ENCODE results near the gene MIDN.

MIDN gene

DNA sequence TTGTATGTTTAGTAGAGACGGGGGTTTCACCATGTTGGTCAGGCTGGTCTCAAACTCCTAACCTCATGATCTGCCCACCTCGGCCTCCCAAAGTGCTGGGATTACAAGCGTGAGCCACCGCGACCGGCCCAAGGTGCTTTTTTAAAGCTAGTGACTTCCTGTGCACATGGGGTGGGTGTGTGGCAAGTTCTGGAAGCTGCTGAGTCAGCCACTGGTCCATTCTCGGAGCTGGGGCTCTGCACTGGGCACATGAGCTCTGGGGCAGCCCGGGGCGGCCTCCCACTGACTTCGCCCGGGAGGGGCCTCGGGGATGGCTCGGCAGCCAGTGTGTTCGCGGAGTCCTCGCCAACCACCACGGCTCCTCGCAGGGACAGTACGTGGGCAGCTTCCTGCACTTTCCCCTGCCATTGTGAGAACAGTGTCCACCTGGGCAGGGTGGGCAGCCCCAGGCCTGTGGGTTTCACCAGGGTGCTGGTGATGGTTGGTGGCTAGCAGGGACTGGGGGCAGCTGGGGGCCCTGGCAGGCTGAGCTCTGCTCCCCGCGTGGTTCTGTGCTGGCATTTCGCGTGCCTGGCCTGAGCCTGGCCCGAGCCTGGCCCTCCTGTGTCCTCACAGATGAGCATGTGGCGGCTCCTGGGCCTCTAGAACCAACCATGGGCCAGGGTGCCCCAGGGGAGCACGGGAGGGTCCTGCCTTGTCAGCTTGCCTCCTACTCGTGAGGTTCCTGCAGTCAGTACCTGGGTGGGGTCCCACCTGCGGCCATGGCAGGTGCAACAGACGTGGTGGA lies 22.8 kb upstream of the MIDN start:
- Mint-ChIP-seq H3K4me3 (no peak overlapping the region), H3K27me3 (no peaks in the 10 kb centered on the region), H3K27ac (no peak overlapping the region), H3K9me3 (no peaks in the 10 kb centered on the region), H3K4me1 (ENCODE audit: low read depth) (peaks cover 19% of the 10 kb centered on the region), H3K36me3 (ENCODE audit: low read depth) (peaks cover 81% of the 10 kb centered on the region)
- intact Hi-C loops (cut with micrococcal nuclease): no loop called here

DNA sequence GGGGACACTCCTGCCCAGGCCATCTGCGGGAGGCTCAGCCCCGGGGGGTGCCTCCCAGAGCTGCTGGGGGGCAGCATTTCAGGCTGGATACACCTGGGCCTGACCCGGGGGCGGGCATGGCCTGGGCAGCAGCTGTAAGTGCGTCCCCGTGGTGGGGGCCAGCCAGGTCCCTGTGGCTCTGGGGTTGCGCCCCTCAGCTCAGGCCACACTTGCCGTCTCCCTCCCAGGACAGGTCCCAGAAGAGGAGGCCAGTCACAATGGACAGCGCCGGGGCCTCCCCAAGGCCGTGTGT lies 22.2 kb upstream of the MIDN start:
- Mint-ChIP-seq H3K36me3 (ENCODE audit: low read depth) (peaks cover 76% of the 10 kb centered on the region), H3K9me3 (no peaks in the 10 kb centered on the region), H3K27ac (no peak overlapping the region), H3K4me3 (no peak overlapping the region), H3K27me3 (no peaks in the 10 kb centered on the region), H3K4me1 (ENCODE audit: low read depth) (peaks cover 19% of the 10 kb centered on the region)
- intact Hi-C loops (cut with micrococcal nuclease): no loop called here

DNA sequence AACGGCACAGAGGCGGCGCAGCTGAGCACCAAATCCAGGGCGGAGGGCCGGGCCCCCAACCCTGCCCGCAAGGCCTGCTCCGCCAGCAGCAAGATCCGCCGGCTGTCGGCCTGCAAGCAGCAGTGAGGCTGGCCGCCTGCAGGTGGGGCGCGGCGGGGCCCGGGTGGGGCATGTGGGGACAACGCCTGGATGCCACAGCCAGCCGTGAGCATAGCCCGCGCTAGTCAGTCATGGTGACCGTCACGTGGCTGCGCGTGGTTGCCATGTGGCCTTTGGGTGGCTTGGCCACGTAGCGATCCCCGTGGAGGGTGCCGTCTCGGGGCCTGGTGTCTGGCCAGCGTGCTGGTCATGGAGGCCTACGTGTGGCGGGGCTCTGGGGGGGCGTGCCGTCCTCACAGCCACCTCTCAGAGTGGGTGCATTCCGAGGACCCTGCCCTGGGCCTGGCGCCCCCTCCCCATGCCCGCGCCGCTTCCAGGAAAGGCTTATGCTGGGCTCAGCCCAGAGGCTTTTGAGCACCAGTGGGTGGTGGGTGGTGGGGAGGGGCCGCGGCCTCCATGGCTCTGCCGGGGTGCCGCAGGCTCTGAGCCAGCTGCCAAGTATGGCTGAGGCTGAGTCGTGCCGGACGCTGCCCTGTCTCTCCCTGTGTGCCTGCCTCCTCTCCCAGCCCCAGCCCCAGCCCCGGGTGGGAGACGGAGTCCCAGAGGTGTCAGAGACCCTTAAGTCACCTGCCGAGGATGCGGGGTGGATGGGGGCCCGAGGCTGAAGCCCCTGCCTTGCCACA lies 21.7 kb upstream of the MIDN start:
- intact Hi-C loops (cut with micrococcal nuclease): no loop called here
- no peak overlapping the region for H3K27ac Mint-ChIP-seq
- H3K4me1 Mint-ChIP-seq (ENCODE audit: low read depth): peaks cover 23% of the 10 kb centered on the region
- H3K36me3 Mint-ChIP-seq (ENCODE audit: low read depth): peaks cover 70% of the 10 kb centered on the region
- H3K9me3 Mint-ChIP-seq: no peaks in the 10 kb centered on the region
- no peak overlapping the region for H3K4me3 Mint-ChIP-seq
- peaks cover 3% of the 10 kb centered on the region for H3K27me3 Mint-ChIP-seq

DNA sequence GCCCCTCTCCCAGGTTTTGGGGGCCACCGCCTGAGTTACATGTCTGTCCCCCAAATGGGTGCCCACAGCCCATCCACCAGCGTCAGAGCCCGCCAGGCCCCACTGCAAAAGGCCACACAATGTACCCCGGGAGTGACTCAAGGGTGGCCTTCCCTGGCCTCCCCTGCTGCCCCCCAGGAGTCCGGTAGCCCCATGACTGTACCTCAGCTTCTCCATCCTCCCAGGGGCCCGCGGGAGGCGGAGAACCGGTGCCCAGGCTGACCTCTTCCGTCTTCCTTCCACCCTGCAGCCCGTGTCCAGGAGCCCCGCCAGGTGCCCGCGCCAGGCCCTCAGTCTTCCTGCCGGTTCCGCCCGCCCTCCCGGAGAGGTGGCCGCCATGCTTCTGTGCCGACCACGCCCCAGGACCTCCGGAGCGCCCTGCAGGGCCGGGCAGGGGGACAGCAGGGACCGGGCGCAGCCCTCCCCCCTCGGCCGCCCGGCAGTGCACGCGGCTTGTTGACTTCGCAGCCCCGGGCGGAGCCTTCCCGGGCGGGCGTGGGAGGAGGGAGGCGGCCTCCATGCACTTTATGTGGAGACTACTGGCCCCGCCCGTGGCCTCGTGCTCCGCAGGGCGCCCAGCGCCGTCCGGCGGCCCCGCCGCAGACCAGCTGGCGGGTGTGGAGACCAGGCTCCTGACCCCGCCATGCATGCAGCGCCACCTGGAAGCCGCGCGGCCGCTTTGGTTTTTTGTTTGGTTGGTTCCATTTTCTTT lies 20.9 kb upstream of the MIDN start:
- Mint-ChIP-seq H3K27me3 (peaks cover 3% of the 10 kb centered on the region), H3K36me3 (ENCODE audit: low read depth) (peaks cover 63% of the 10 kb centered on the region), H3K4me3 (no peak overlapping the region), H3K9me3 (no peaks in the 10 kb centered on the region), H3K27ac (no peak overlapping the region), H3K4me1 (ENCODE audit: low read depth) (peaks cover 30% of the 10 kb centered on the region)
- intact Hi-C loops (cut with micrococcal nuclease): no loop called here

DNA sequence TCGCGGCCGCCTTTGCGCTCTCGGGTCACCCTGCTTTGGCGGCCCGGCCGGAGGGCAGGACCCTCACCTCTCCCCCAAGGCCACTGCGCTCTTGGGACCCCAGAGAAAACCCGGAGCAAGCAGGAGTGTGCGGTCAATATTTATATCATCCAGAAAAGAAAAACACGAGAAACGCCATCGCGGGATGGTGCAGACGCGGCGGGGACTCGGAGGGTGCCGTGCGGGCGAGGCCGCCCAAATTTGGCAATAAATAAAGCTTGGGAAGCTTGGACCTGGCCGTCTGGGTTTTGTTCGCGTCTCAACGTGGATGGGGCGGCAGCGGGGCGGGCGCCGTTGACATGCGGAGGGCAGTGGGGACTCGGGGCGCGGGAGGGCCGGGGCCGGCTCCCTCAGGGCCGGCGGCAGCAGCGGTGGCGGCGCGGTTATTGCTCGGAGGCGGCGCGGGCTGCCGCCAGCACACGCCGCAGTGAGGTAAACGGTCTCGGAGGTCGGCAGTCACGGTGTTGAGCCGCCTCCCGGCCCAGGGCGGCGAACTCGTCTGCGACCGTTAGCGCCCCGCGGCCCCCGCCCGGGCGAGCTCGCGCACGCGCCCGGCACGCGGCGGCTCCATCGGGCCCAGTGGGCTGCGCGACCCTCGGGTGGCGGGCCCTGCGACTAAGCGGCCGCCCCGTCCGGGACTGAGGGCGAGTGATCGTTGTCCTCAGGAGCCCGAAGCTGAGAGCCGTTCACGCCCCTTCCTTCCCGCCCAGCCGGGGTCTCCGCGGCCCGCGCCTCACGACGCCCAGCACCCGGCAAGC lies 20.0 kb upstream of the MIDN start:
- intact Hi-C loops (cut with micrococcal nuclease): no loop called here
- Mint-ChIP-seq H3K4me3 (no peak overlapping the region), H3K36me3 (ENCODE audit: low read depth) (peaks cover 54% of the 10 kb centered on the region), H3K4me1 (ENCODE audit: low read depth) (peaks cover 30% of the 10 kb centered on the region), H3K27ac (no peak overlapping the region), H3K9me3 (no peaks in the 10 kb centered on the region), H3K27me3 (peaks cover 6% of the 10 kb centered on the region)

DNA sequence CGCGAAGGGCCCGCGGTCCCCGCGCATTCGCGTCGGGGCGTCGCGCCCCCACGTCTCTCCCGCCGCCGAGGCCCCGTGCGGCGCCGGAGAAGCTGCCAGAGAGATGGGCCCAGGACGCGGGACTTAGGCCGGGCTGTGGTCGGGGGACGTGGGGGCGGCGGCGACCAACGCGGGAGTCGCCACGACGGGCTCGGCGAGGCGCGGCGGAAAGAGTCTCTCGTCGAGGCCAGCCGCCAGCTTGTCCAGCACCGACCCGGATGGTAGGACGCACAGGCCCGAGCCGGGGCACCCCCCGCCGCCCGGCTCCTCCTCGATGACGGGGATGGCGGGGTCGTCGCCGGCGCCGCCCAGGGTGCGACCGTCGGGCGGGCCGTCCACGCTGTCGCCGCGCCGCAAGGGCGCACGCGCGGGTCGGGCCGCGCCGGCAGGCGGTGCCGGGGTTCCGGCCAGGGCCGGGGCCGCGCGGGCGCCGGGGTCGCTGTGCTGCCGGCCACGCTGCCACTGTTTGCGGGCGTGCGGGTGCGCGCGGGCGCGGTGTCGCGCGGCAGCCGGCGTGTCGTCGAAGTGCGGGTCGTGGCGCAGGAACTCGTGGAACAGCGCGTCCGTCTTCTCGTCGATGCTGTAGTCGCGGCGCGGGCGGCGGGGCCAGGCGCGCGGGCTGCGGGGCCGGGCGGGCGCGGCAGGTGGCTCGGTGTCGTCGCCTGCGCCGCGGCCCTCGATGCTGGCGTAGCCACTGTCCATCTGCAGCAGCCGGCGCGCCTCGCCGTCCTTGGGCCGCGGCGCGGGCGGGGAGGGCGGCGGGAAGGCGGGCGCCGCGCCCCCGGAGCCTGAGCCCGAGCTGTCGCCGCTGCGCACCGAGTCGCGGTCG lies 19.1 kb upstream of the MIDN start:
- Mint-ChIP-seq H3K36me3 (ENCODE audit: low read depth) (peaks cover 45% of the 10 kb centered on the region), H3K27ac (no peak overlapping the region), H3K4me3 (no peak overlapping the region), H3K4me1 (ENCODE audit: low read depth) (peaks cover 25% of the 10 kb centered on the region), H3K9me3 (no peaks in the 10 kb centered on the region), H3K27me3 (peaks cover 15% of the 10 kb centered on the region)
- intact Hi-C loops (cut with micrococcal nuclease): no loop called here

DNA sequence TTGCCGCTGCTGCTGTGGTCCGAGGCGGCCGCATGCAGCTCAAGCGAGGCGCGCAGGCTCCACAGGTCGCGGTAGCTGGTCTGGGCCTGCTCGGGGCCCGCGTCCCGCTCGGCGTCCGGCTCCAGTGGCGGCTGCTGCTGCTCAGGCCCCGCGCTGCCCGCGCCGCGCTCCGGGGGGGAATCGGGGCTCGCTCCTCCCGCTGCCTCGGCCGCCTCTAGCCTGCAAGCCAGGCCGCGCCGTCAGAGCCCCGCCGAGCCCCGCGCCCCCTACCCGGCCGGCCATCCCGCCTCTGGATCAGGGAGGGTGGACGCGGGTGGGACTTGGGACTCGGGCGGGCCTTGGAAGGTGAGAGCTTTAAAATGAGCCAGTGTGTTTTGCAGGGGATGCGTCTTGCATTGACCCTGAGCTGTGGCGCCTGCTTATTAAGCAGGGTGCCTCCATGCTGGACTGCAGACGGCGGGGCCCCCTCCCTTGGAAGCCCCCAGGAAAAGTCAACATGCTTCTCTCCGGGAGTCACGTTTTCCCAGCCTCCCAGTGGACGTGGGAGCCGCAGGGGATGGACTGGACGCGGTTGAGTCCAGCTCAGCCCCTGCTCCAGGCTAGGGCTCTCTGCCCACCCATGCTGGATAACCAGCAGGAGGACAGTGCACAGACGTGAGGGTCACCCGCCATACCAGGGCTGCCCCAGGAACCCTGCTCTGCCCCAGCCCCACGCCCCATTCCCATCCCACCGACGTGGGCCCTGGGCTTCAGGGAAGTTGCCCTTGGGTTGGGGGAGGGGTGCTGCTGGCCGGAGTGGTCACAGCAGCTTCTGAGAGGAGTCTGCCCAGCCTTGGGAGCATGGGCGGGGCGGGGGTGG lies 18.2 kb upstream of the MIDN start:
- Mint-ChIP-seq H3K27ac (no peak overlapping the region), H3K4me3 (no peak overlapping the region), H3K27me3 (peaks cover 19% of the 10 kb centered on the region), H3K36me3 (ENCODE audit: low read depth) (peaks cover 36% of the 10 kb centered on the region), H3K4me1 (ENCODE audit: low read depth) (peaks cover 16% of the 10 kb centered on the region), H3K9me3 (no peaks in the 10 kb centered on the region)
- intact Hi-C loops (cut with micrococcal nuclease): no loop called here

DNA sequence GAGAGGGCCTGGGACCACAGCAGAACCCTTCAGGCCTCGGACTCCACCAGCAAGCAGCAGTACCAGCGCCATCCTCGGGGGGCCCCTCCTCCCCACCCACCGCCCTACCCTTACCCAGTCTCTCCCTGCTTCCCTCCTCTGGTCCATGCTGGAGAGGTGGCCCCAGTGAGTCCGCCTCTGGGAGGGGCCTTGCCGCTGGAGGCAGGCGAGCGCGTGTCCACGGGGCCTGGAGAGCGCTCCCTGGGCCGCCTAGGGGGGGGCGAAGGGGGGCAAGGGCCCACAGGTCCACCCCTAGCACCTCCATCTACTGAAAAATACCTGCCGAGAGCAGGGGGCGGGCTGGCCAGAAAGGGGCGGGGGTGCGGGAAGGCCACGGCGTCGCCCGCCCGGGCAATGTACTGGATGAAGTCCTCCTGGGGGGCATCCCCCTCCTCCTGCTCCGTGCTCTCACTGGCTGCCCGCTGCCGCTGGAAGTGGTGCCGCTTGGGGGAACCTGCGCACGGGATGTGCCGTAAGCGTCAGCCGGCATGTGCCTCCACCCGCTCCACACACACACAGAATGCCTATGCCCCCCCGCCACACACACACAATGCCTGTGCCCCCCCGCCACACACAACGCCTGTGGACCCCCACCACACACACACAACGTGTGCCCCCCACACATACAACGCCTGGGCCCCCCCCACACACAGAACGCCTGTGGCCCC lies 17.4 kb upstream of the MIDN start:
- no peaks in the 10 kb centered on the region for H3K9me3 Mint-ChIP-seq
- intact Hi-C loops (cut with micrococcal nuclease): no loop called here
- H3K4me3 Mint-ChIP-seq: no peak overlapping the region
- peaks cover 27% of the 10 kb centered on the region for H3K27me3 Mint-ChIP-seq
- no peak overlapping the region for H3K27ac Mint-ChIP-seq
- H3K36me3 Mint-ChIP-seq (ENCODE audit: low read depth): peaks cover 28% of the 10 kb centered on the region
- H3K4me1 Mint-ChIP-seq (ENCODE audit: low read depth): peaks cover 11% of the 10 kb centered on the region

DNA sequence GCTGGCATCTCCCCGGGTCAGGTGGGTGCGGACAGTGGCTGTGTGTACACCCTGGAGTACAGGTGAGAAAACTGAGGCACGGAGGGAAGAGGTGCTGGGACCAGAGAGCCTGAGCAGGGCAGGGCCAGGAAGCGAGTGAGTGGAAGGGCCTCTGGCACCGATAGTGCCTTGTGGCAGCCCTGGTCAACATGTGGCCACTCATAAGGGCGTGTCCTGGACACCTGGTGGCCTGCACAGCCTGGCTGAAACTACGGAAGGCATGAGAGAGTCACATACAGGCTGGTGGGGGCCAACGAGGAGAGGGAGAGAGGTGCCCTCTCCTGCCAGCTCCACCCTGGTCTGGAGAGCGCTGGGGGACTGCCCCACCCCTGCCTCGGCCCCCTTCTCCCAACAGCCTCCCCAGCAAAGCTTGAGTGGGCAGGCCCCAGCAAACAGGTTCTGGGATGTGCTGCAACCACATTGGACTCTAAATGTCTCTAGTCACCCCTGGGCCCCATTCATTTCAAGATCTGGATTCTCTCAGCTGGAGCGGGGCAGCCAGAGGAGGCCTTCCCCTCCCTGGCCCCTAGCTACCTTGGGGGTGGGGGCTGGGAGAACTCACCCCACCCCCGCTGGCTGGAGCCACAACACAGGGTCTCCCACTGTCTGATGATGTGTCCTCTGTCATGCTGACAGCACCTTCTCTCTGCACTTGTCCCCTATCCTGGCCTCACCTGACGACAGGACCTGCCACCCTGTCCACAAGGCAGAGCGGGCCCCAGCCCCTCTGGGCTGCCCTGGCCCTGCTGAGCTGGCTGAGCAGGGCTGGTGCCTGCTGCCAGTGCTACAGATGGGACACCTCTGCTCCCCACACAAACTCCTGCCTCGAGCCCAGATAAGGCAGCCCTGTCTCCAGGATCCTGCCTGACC lies 16.4 kb upstream of the MIDN start:
- Mint-ChIP-seq H3K27me3 (peaks cover 35% of the 10 kb centered on the region), H3K4me3 (no peak overlapping the region), H3K36me3 (ENCODE audit: low read depth) (peaks cover 18% of the 10 kb centered on the region), H3K27ac (peak overlapping the region; percentile 44), H3K9me3 (no peaks in the 10 kb centered on the region), H3K4me1 (ENCODE audit: low read depth) (peaks cover 11% of the 10 kb centered on the region)
- intact Hi-C loops (cut with micrococcal nuclease): no loop called here

DNA sequence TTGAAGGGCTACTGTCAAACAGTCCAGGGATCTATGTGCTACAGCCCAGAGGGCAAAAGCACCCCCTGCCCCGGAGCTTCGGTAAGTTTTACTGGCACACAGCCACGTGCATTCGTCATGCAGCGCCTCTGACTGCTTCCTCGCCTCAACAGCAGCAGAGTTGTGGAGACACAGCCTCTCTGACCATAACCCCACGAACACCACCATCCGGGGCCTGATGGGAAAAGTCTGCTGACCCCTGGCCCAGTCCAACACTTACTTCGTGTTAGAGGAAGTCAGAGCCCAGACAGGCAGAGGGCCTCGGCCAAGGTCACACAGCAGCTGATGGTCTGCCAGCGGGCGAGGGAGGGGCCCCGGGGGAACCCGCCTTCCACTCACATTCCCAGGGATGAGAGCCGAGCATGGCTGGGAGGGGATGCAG lies 15.7 kb upstream of the MIDN start:
- intact Hi-C loops (cut with micrococcal nuclease): no loop called here
- Mint-ChIP-seq H3K27me3 (peaks cover 39% of the 10 kb centered on the region), H3K4me1 (ENCODE audit: low read depth) (peaks cover 11% of the 10 kb centered on the region), H3K9me3 (no peaks in the 10 kb centered on the region), H3K4me3 (no peak overlapping the region), H3K36me3 (ENCODE audit: low read depth) (peaks cover 11% of the 10 kb centered on the region), H3K27ac (no peak overlapping the region)

DNA sequence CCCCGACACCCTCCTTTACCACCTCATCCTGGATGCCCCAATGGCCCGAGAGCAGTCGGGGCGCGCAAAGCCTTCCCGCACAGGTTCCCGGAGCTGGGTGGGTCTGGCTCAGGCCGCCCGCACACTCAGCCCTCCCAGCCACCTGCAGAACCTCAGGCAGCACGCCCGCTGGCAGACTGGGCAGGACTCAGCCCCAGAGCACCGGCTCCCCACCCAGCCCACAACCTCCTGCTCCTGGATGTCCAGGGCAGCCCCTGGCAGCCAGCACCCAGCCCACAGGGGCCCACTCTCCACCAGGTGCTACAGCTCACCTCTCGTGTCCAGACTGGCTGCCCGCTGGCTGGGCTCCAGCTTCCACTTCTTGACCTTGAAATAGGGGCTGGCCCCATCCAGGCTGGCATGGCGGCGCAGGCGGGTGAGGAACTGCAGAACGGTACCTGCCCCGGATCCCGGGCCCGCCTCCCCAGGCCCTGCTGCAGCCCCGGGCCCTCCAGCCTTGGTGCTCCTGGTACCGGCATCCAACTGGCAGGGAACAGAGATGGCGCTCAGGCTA lies 15.2 kb upstream of the MIDN start:
- H3K4me1 Mint-ChIP-seq (ENCODE audit: low read depth): peaks cover 12% of the 10 kb centered on the region

More for the DNA sequence above, 15.2 kb upstream of the MIDN start:
- H3K27ac Mint-ChIP-seq: no peak overlapping the region
- peaks cover 40% of the 10 kb centered on the region for H3K27me3 Mint-ChIP-seq
- H3K4me3 Mint-ChIP-seq: no peak overlapping the region
- H3K9me3 Mint-ChIP-seq: no peaks in the 10 kb centered on the region
- peaks cover 6% of the 10 kb centered on the region for H3K36me3 Mint-ChIP-seq (ENCODE audit: low read depth)
- intact Hi-C loops (cut with micrococcal nuclease): no loop called here
